K562 (cell line): ENCODE measurements around the gene AQP4. TPM values are rescaled to one million over a fixed set of nuclear protein-coding genes. Genes with fewer than 3 reads are reported as not detected.

Experiments used
- ATAC-seq: fragments of 200-7000 bp; cut with Tn5 transposase; 3 replicates; pipeline ENCODE4 v1.9.1; 2020; ENCODE audit warnings: moderate library complexity
- BruUV-seq: library from RNA; stranded (reverse); fragments of 400-500 nt; replicated peaks from 2 replicates; lab custom pipeline; 2021; lab: Mats Ljungman, UMichigan
- CTCF ChIA-PET: fragments of 300-600 bp; formaldehyde crosslinking; extraction: SDS; loops from one replicate; lab custom pipeline; 2021; ENCODE audit warnings: low intra/inter-chr PET ratio; lab: Yijun Ruan, JAX
- POLR2A ChIA-PET: fragments of 300-600, 350-650 bp; sonication (Branson Sonifier 250); formaldehyde crosslinking; extraction: SDS; loops from one replicate; lab custom pipeline; 2021; ENCODE audit warnings: antibody characterized with exemption, inconsistent platforms; lab: Yijun Ruan, JAX
- DNase-seq, 4 experiments: peaks; one replicate each; pipeline versions ENCODE4 v3.0.0 to v3.0.0-alpha.2; 2011 to 2018; ENCODE audit warnings: low spot score in 3 of 4, mixed read lengths in 3 of 4; ENCODE audit errors: extremely low read depth in 1 of 4
- FAIRE-seq: peaks from 2 replicates; lab custom pipeline; 2011; peaks lifted over from hg19 to GRCh38; lab: Jason Lieb, UNC
- H2AFZ ChIP-seq: 2 replicates; pipeline ENCODE4 v1.6.0; 2011; ENCODE audit warnings: low read depth, low read length, control low read depth, inconsistent platforms
- H3K27ac ChIP-seq: fragments of 200-600 bp; 3 replicates; pipeline ENCODE4 v1.8.0; 2011; ENCODE audit warnings: low read depth, mild to moderate bottlenecking, control low read depth, inconsistent platforms, low read length, moderate library complexity, mixed read lengths; ENCODE audit errors: extremely low read depth
- H3K27me3 ChIP-seq, 2 experiments: fragments of 300-600 bp in 1 of 2; 2 replicates in 1 of 2; 3 replicates in 1 of 2; pipeline versions ENCODE4 v1.6.0 to v1.8.0; 2011; ENCODE audit warnings: inconsistent platforms in 2 of 2, low read length in 2 of 2, mild to moderate bottlenecking in 1 of 2, mixed read lengths in 1 of 2, moderate library complexity in 1 of 2; ENCODE audit not compliant: control insufficient read depth in 2 of 2, insufficient read depth in 2 of 2
- H3K36me3 ChIP-seq: fragments of 300-600 bp; 3 replicates; pipeline ENCODE4 v1.8.0; 2011; ENCODE audit warnings: mild to moderate bottlenecking, low read length, inconsistent platforms; ENCODE audit not compliant: control insufficient read depth, insufficient read depth
- H3K4me1 ChIP-seq, 2 experiments: fragments of 200-600 bp in 1 of 2; replicated peaks in 1 of 2; 2 replicates in 1 of 2; 3 replicates in 1 of 2; pipeline versions ENCODE4 v1.5.1 to v1.8.0; 2011; ENCODE audit warnings: inconsistent platforms in 2 of 2, low read length in 2 of 2, mild to moderate bottlenecking in 1 of 2, mixed read lengths in 1 of 2, moderate library complexity in 1 of 2; ENCODE audit not compliant: control insufficient read depth in 2 of 2, insufficient read depth in 2 of 2
- H3K4me2 ChIP-seq: 2 replicates; pipeline ENCODE4 v1.6.1; 2011; ENCODE audit warnings: low read length, control low read depth, inconsistent platforms, mixed read lengths; ENCODE audit not compliant: insufficient read depth
- H3K4me3 ChIP-seq: fragments of 200-600 bp; sonication (generic), shearing (Covaris generic); 2 replicates; pipeline ENCODE4 v1.5.1; 2016; ENCODE audit warnings: control low read depth, inconsistent platforms
- H3K79me2 ChIP-seq: fragments of 200-600 bp; 3 replicates; pipeline ENCODE4 v1.8.0; 2011; ENCODE audit warnings: low read length, inconsistent platforms; ENCODE audit not compliant: control insufficient read depth, insufficient read depth
- H3K9ac ChIP-seq, 2 experiments: 2 replicates each; pipeline versions ENCODE4 v1.6.0 to v1.6.1; 2011; ENCODE audit warnings: low read depth in 2 of 2, low read length in 2 of 2, control low read depth in 1 of 2, inconsistent platforms in 1 of 2, mild to moderate bottlenecking in 1 of 2, mixed read lengths in 1 of 2; ENCODE audit not compliant: insufficient read depth in 1 of 2
- H3K9me1 ChIP-seq: one replicate; pipeline ENCODE4 v1.6.0; 2011; ENCODE audit warnings: inconsistent platforms, mild to moderate bottlenecking, low read length, moderate library complexity; ENCODE audit not compliant: control insufficient read depth, insufficient read depth
- H3K9me3 ChIP-seq: replicated peaks from 2 replicates; pipeline ENCODE4 v1.5.1; 2011; ENCODE audit warnings: low read depth, low read length, inconsistent platforms; ENCODE audit not compliant: control insufficient read depth, insufficient read depth
- H4K20me1 ChIP-seq: replicated peaks from 2 replicates; pipeline ENCODE4 v1.6.1; 2011; ENCODE audit warnings: low read length, inconsistent platforms, mixed read lengths; ENCODE audit not compliant: control insufficient read depth, insufficient read depth
- MCM7 ChIP-seq, 2 experiments: fragments of 450-650 bp; IDR thresholded peaks; 2 replicates each; pipeline ENCODE4 v1.6.1; 2016 to 2018
- NFIX ChIP-seq: fragments of 250-450 bp; sonication (Bioruptor Pico); IDR thresholded peaks from 2 replicates; pipeline ENCODE4 v1.4.0; 2020; ENCODE audit warnings: low read depth, mild to moderate bottlenecking, moderate library complexity
- PCBP1 ChIP-seq: fragments of 200-400 bp; formaldehyde crosslinking; IDR thresholded peaks from 2 replicates; pipeline ENCODE4 v1.6.1; 2018; ENCODE audit warnings: mild to moderate bottlenecking, low read depth, low read length; ENCODE audit not compliant: poor library complexity, severe bottlenecking
- PTTG1 ChIP-seq: fragments of 450-650 bp; IDR thresholded peaks from 2 replicates; pipeline ENCODE4 v1.6.1; 2016; ENCODE audit warnings: low read depth, mild to moderate bottlenecking, missing genetic modification characterization, missing compliant biosample characterization
- TBL1XR1 ChIP-seq, 2 experiments: IDR thresholded peaks; 2 replicates each; pipeline ENCODE4 v1.6.1; 2012; ENCODE audit warnings: improper control_type of control experiment in 2 of 2, low read length in 2 of 2, mild to moderate bottlenecking in 1 of 2
- ZNF133 ChIP-seq: fragments of 250-450 bp; sonication (Bioruptor Pico); IDR thresholded peaks from 2 replicates; pipeline ENCODE4 v1.4.0; 2020; ENCODE audit warnings: mild to moderate bottlenecking
- WGBS: fragments of 100-300 bp; shearing (Covaris generic); methylation state at CpG from one replicate; pipeline ENCODE4 v1.1.6; 2016; ENCODE audit warnings: low coverage, mixed read lengths; ENCODE audit not compliant: insufficient coverage; ENCODE audit errors: missing lambda C conversion rate; 5-methylcytosine and 5-hydroxymethylcytosine counted together
- in situ Hi-C: fragments of 300-500 bp; cut with MboI; formaldehyde crosslinking; loops from 4 replicates; pipeline ENCODE4 v1.15.0; 2018; ENCODE audit warnings: inconsistent platforms, mixed read lengths
- intact Hi-C: fragments of 100-400 bp; cut with micrococcal nuclease; formaldehyde crosslinking; loops from 2 replicates; pipeline ENCODE4 v1.14.2; 2022
- polyA plus RNA-seq, 8 experiments: library from polyadenylated mRNA; depleted of rRNA in 4 of 8; stranded (reverse) in 5 of 8; unstranded in 3 of 8; fragments of >200 nt; fragmentation: Nextera tagmentation in 2 of 8; fragmentation: Illumina TruSeq in 1 of 8; extraction: Ambion mirVana in 2 of 8; extraction: Trizol in 1 of 8; gene quantifications; 2 replicates each; pipeline versions ENCODE4 v1.2.1 to v1.2.3, GENCODE V29; 2011 to 2014; ENCODE audit warnings: inconsistent platforms in 1 of 8, missing spikeins in 1 of 8
- total RNA-seq, 7 experiments: library from RNA; depleted of rRNA in 6 of 7; stranded (reverse); fragments of >200 nt in 6 of 7; fragmentation: Illumina TruSeq in 2 of 7; extraction: Trizol in 2 of 7; gene quantifications; 2 replicates each; pipeline versions ENCODE4 v1.2.1 to v1.2.3, GENCODE V29; 2011 to 2021; ENCODE audit warnings: low replicate concordance in 1 of 7
- TF ChIP-seq, protein P1 (sequence below): fragments of 250-450 bp; sonication (Bioruptor Pico); IDR thresholded peaks from 2 replicates; pipeline ENCODE4 v1.8.0; 2022; ENCODE audit warnings: moderate library complexity, mild to moderate bottlenecking, inconsistent platforms

Gene AQP4
- total and polyA plus RNA-seq, 9 of the 15 experiments (the other 6 are each of a cell fraction or from before 2014, with no cell fraction given): 0.31 TPM; not detected in 8

DNA sequence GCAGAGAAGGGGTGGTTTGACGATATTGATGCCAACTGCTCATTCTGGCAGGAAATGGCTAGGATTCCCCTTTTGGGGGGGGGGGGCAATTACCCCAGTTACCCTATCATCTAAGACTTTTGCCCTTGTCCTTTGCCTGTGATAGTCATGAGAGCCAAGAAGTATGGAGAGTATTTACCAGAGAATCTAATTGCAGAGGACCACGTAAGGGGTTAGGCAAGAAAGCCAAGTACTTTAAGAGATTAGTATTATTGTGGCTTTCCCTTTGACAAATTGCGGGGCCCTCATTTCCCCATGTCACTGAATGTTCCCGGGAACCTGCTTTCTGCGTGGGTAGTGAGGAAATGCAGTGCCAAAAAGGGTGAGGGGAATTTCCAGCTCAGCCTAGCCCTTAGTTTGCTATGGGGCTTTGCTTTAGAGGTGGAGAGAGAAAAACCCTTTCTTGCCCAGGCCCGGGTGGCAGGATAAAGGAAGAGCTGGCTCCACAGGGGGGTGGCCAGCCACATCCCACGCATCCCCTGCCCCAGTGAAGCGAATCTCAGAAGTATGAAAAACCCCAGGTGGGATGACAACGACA is 1.5 kb downstream of the AQP4 start:
- intact Hi-C loops (no loop called here), in situ Hi-C loops (no loop called here)
- Histone ChIP-seq H3K27ac (no peak overlapping the region), H3K9me1 (no peaks in the 10 kb centered on the region), H3K4me3 (no peak overlapping the region), H3K27me3 (no peaks in the 10 kb centered on the region), H3K4me1 (no peaks in the 10 kb centered on the region), H3K9me3 (no peaks in the 10 kb centered on the region), H4K20me1 (no peaks in the 10 kb centered on the region), H3K79me2 (no peaks in the 10 kb centered on the region), H3K9ac (no peak overlapping the region), H3K36me3 (no peaks in the 10 kb centered on the region), H2AFZ (no peak overlapping the region), H3K4me2 (no peak overlapping the region)
- no peak for FAIRE-seq
- WGBS: under 1% methylated on average over 9 of the region's 9 CpGs
- CTCF ChIA-PET: no interaction called here
- POLR2A ChIA-PET: no interaction called here
- no peak for ATAC-seq
- no peak for TF ChIP-seq MCM7 (IDR thresholded peaks at IDR 0.05)
- DNase-seq: no peak
- BruUV-seq: no TSS peak

DNA sequence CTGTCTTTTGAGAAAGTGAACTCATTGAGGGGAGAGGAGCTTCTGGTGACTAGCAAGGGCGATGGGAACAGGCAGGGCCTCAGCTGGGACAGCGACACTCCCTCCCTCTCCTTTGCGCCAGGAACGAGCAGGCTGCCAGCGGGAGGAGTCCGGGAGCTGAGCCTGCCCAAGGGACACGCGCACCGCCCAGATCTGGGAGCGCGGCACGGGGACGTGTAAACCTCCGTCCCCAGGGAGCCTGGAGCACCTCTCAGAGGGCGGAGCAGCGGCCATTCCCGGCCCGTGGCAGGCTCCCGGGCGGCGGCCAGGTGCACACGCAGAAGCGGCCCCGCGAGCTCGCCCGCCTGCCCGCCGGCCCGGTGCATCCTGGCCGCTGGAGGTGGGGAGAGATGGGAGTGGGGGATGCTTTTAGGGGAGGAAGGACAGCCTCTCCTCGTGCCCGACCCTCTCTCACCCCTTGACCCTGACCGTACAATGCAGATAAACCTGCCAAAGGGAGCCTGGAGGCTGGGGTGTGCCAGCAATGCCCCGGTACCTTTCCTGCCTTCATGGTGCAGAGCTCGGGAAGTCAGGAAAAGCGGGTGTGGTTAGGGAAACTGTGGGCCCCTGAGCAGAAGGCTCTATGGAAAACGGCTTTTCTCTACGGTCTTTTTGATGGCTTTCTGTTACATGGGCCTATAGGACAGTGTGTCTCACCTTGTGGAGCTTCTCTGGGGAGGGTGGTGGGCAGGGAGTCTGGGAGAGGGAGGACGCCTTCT is 2.2 kb downstream of the AQP4 start:
- DNase-seq (no peak), ATAC-seq (no peak; the same call in 2 of the 3 replicates), FAIRE-seq (no peak)
- WGBS: 2% methylated on average over 39 of the region's 40 CpGs
- H3K9me3 ChIP-seq: no peaks in the 10 kb centered on the region
- no peak overlapping the region for H3K4me2 ChIP-seq
- no peaks in the 10 kb centered on the region for H3K36me3 ChIP-seq
- ChIA-PET CTCF (no interaction called here), POLR2A (interaction anchor here (0.7 kb wide), 1 partner anchor 340 kb away, joined by 3 read pairs; no protein-coding TSS in a partner anchor)
- no peak overlapping the region for H2AFZ ChIP-seq
- H3K27ac ChIP-seq: no peak overlapping the region
- no peak overlapping the region for H3K9ac ChIP-seq
- no peaks in the 10 kb centered on the region for H3K4me1 ChIP-seq
- no peaks in the 10 kb centered on the region for H3K9me1 ChIP-seq
- H3K4me3 ChIP-seq: no peak overlapping the region
- in situ Hi-C loops: no loop called here
- no TSS peak for BruUV-seq
- no peak for TF ChIP-seq ZNF133 (CRISPR knock-in tag)
- TF ChIP-seq NFIX: no peak
- TF ChIP-seq PCBP1: no peak
- TF ChIP-seq, protein P1, sequence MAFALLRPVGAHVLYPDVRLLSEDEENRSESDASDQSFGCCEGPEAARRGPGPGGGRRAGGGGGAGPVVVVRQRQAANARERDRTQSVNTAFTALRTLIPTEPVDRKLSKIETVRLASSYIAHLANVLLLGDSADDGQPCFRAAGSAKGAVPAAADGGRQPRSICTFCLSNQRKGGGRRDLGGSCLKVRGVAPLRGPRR (CRISPR knock-in tag): no peak
- no peak for TF ChIP-seq PTTG1
- TF ChIP-seq TBL1XR1 (IDR thresholded peaks at IDR 0.05; ENCODE audit: low read length in 2 of 2): no peak
- intact Hi-C loops: no loop called here
- H4K20me1 ChIP-seq: no peaks in the 10 kb centered on the region
- no peaks in the 10 kb centered on the region for H3K27me3 ChIP-seq
- H3K79me2 ChIP-seq: no peaks in the 10 kb centered on the region
